B cell (primary cell): ENCODE measurements around the gene MTUS2. TPM values are rescaled to one million over a fixed set of nuclear protein-coding genes. Genes with fewer than 3 reads are reported as not detected.

Experiments
- ATAC-seq: fragments of 200-7000 bp; cut with Tn5 transposase; one replicate; pipeline ENCODE4 v1.10.0; 2021; ENCODE audit warnings: low read depth, mild to moderate bottlenecking, moderate number of reproducible peaks, moderate library complexity
- CTCF ChIA-PET: fragments of 350-600 bp; sonication (Branson Sonifier 250); formaldehyde crosslinking; loops from one replicate; lab custom pipeline; 2021; ENCODE audit warnings: antibody characterized with exemption, inconsistent platforms; lab: Charles Lee
- POLR2A ChIA-PET: fragments of 350-600 bp; sonication (Branson Sonifier 250); formaldehyde crosslinking; loops from one replicate; lab custom pipeline; 2021; ENCODE audit warnings: antibody characterized with exemption; lab: Charles Lee
- DNase-seq: peaks from one replicate; pipeline ENCODE4 v3.0.0; 2013
- H2AFZ ChIP-seq: 2 replicates; pipeline ENCODE4 v1.6.1; 2012; ENCODE audit warnings: mild to moderate bottlenecking, low read depth, low read length; ENCODE audit not compliant: insufficient read depth, poor library complexity, severe bottlenecking
- H3K27ac ChIP-seq, 2 donors: 1 replicate in 1 of 2; 2 replicates in 1 of 2; pipeline ENCODE4 v1.5.1; 2012 to 2013; ENCODE audit warnings: low read length in 2 of 2, mild to moderate bottlenecking in 2 of 2, moderate library complexity in 1 of 2
- H3K27me3 ChIP-seq, 4 experiments: fragments of 200-600 bp in 1 of 4; sonication (generic) in 1 of 4; replicated peaks in 1 of 4; 1 replicate in 2 of 4; 2 replicates in 2 of 4; pipeline versions ENCODE4 v1.6.1 to v1.7.0; 2013 to 2016; ENCODE audit warnings: low read length in 3 of 4, mild to moderate bottlenecking in 2 of 4, mixed read lengths in 1 of 4, moderate library complexity in 1 of 4; ENCODE audit not compliant: insufficient read depth in 4 of 4, control insufficient read depth in 3 of 4; ENCODE audit errors: control extremely low read depth in 1 of 4
- H3K36me3 ChIP-seq, 2 experiments: replicated peaks in 1 of 2; 1 replicate in 1 of 2; 2 replicates in 1 of 2; pipeline versions ENCODE4 v1.6.1 to v1.7.1; 2013; ENCODE audit warnings: low read length in 1 of 2; ENCODE audit not compliant: insufficient read depth in 2 of 2, control insufficient read depth in 1 of 2; ENCODE audit errors: control extremely low read depth in 1 of 2, extremely low read depth in 1 of 2
- H3K4me1 ChIP-seq, 2 donors: fragments of 200-600 bp in 1 of 2; sonication (generic) in 1 of 2; 1 replicate in 1 of 2; 2 replicates in 1 of 2; pipeline versions ENCODE4 v1.5.1 to v1.6.1; 2013 to 2017; ENCODE audit warnings: low read length in 2 of 2; ENCODE audit not compliant: control insufficient read depth in 2 of 2, insufficient read depth in 2 of 2
- H3K4me2 ChIP-seq: replicated peaks from 2 replicates; pipeline ENCODE3; 2012; ENCODE audit warnings: mild to moderate bottlenecking, low read depth, low read length; ENCODE audit not compliant: poor library complexity, severe bottlenecking
- H3K4me3 ChIP-seq, 5 experiments: fragments of 200-600 bp in 1 of 5; sonication (generic) in 1 of 5; 1 replicate in 3 of 5; 2 replicates in 2 of 5; pipeline versions ENCODE4 v1.5.1 to v1.7.0; 2011 to 2016; ENCODE audit warnings: low read length in 4 of 5, mild to moderate bottlenecking in 4 of 5, low read depth in 2 of 5, control low read depth in 1 of 5, moderate library complexity in 1 of 5; ENCODE audit not compliant: insufficient read depth in 1 of 5; ENCODE audit errors: control extremely low read depth in 1 of 5, extremely low read depth in 1 of 5
- H3K79me2 ChIP-seq: fragments of 200-600 bp; sonication (generic); one replicate; pipeline ENCODE4 v1.6.0; 2016; ENCODE audit warnings: low read length; ENCODE audit not compliant: control insufficient read depth, insufficient read depth
- H3K9ac ChIP-seq: fragments of 200-600 bp; sonication (generic); 2 replicates; pipeline ENCODE4 v1.6.1; 2017; ENCODE audit warnings: mild to moderate bottlenecking, low read length, moderate library complexity
- H3K9me3 ChIP-seq, 3 donors: one replicate each; pipeline versions ENCODE4 v1.6.1 to v1.7.1; 2013; ENCODE audit warnings: low read length in 2 of 3; ENCODE audit not compliant: control insufficient read depth in 2 of 3, insufficient read depth in 1 of 3; ENCODE audit errors: control extremely low read depth in 1 of 3
- H4K20me1 ChIP-seq: 2 replicates; pipeline ENCODE4 v1.6.0; 2012; ENCODE audit warnings: mild to moderate bottlenecking, low read length; ENCODE audit not compliant: insufficient read depth, control insufficient read depth, poor library complexity, severe bottlenecking
- H3K27ac Mint-ChIP-seq: one replicate; pipeline ENCODE4 v1.8.0; 2021; ENCODE audit warnings: mixed read lengths
- H3K27me3 Mint-ChIP-seq: one replicate; pipeline ENCODE4 v1.8.0; 2021; ENCODE audit warnings: mixed read lengths
- H3K4me1 Mint-ChIP-seq: one replicate; pipeline ENCODE4 v1.8.0; 2021; ENCODE audit warnings: mixed read lengths
- H3K4me3 Mint-ChIP-seq: one replicate; pipeline ENCODE4 v1.8.0; 2021; ENCODE audit warnings: mixed read lengths
- H3K9me3 Mint-ChIP-seq: one replicate; pipeline ENCODE4 v1.8.0; 2022; ENCODE audit warnings: mixed read lengths; ENCODE audit not compliant: insufficient read depth
- CTCF ChIP-seq: fragments of 200-600 bp; IDR thresholded peaks from one replicate; pipeline ENCODE4 v1.8.0; 2022; ENCODE audit warnings: antibody characterized with exemption, mild to moderate bottlenecking
- EZH2 ChIP-seq: IDR thresholded peaks from 2 replicates; pipeline ENCODE4 v1.6.1; 2012; ENCODE audit warnings: borderline replicate concordance, low read depth, mild to moderate bottlenecking, moderate library complexity, low read length; ENCODE audit not compliant: insufficient read depth, poor library complexity, severe bottlenecking
- WGBS: methylation state at CpG from one replicate; pipeline ENCODE4 v1.1.5; 2013; ENCODE audit warnings: missing lambda C conversion rate; ENCODE audit not compliant: insufficient coverage; 5-methylcytosine and 5-hydroxymethylcytosine counted together
- intact Hi-C: fragments of 100-400 bp; cut with micrococcal nuclease; formaldehyde crosslinking; loops from one replicate; pipeline ENCODE4 v1.10.0; 2022
- polyA plus RNA-seq: library from polyadenylated mRNA; depleted of rRNA; stranded (reverse); fragments of >200 nt; gene quantifications from 2 replicates; pipeline ENCODE4 v1.2.3, GENCODE V29; 2012
- total RNA-seq, 2 donors: library from RNA; stranded (reverse); fragments of 120-200 nt in 1 of 2; gene quantifications; 1 replicate in 1 of 2; 2 replicates in 1 of 2; pipeline versions ENCODE4 v1.2.3 to v1.2.4, GENCODE V29; 2013 to 2022

MTUS2 gene
- total and polyA plus RNA-seq, 2 donors (not counting 1 experiment from before 2014, with no cell fraction given) = 0.12 TPM; not detected in 1

GRCh38 chr13:28964052-28964451 lies 143.9 kb downstream of the MTUS2 start:
- 100% methylated on average over 1 of the region's 1 CpG for WGBS
- ChIA-PET POLR2A (no interaction called here), CTCF (no interaction called here)
- ATAC-seq = no peak
- Mint-ChIP-seq H3K27ac (no peak overlapping the region), H3K9me3 (no peaks in the 10 kb centered on the region), H3K27me3 (peaks cover 11% of the 10 kb centered on the region), H3K4me3 (no peak overlapping the region), H3K4me1 (no peaks in the 10 kb centered on the region)
- Histone ChIP-seq H3K79me2 (no peaks in the 10 kb centered on the region), H3K36me3 (no peaks in the 10 kb centered on the region), H3K27ac (no peak overlapping the region), H3K4me1 (no peaks in the 10 kb centered on the region), H4K20me1 (no peaks in the 10 kb centered on the region), H3K9ac (no peak overlapping the region), H2AFZ (no peak overlapping the region), H3K9me3 (no peaks in the 10 kb centered on the region), H3K27me3 (peaks cover 0 to 3% (median 0%) of the 10 kb centered on the region in 4 experiments), H3K4me3 (no peak overlapping the region), H3K4me2 (no peak overlapping the region)
- TF ChIP-seq EZH2 (no peak), CTCF (no peak)
- intact Hi-C loops = no loop called here
- DNase-seq = no peak

GRCh38 chr13:28964803-28965202 lies 144.7 kb downstream of the MTUS2 start:
- Histone ChIP-seq H3K9ac (no peak overlapping the region), H3K4me1 (no peaks in the 10 kb centered on the region), H3K79me2 (no peaks in the 10 kb centered on the region), H4K20me1 (no peaks in the 10 kb centered on the region), H3K36me3 (no peaks in the 10 kb centered on the region), H3K4me2 (no peak overlapping the region), H2AFZ (no peak overlapping the region), H3K27ac (no peak overlapping the region), H3K27me3 (peaks cover 0 to 3% (median 0%) of the 10 kb centered on the region in 4 experiments), H3K4me3 (no peak overlapping the region), H3K9me3 (no peaks in the 10 kb centered on the region)
- WGBS = 99% methylated on average over 4 of the region's 8 CpGs
- H3K27ac Mint-ChIP-seq = no peak overlapping the region
- H3K4me3 Mint-ChIP-seq = no peak overlapping the region
- POLR2A ChIA-PET = no interaction called here
- no peak for ATAC-seq
- no peaks in the 10 kb centered on the region for H3K4me1 Mint-ChIP-seq
- DNase-seq = no peak
- H3K27me3 Mint-ChIP-seq = peaks cover 11% of the 10 kb centered on the region
- CTCF ChIA-PET = no interaction called here
- intact Hi-C loops = no loop called here
- no peaks in the 10 kb centered on the region for H3K9me3 Mint-ChIP-seq
- TF ChIP-seq CTCF (no peak), EZH2 (no peak)
